IMR-90 (cell line): ENCODE data around the gene SHC1. TPM values are rescaled to one million over a fixed set of nuclear protein-coding genes. Genes with fewer than 3 reads are reported as not detected.

Experiments
- ATAC-seq: fragments of 200-7000 bp; cut with Tn5 transposase; 2 replicates; pipeline ENCODE4 v1.9.1; 2020; ENCODE audit warnings: low read depth, mild to moderate bottlenecking, moderate library complexity
- BruUV-seq: library from RNA; stranded (reverse); fragments of 400-500 nt; replicated peaks from 2 replicates; lab custom pipeline; 2021; lab: Mats Ljungman, UMichigan
- CTCF ChIA-PET: fragments of 300-600 bp; formaldehyde crosslinking; extraction: SDS; loops from one replicate; lab custom pipeline; 2021; ENCODE audit warnings: antibody characterized with exemption; lab: Yijun Ruan, JAX
- POLR2A ChIA-PET: fragments of 300-600 bp; sonication (Branson Sonifier 250); formaldehyde crosslinking; loops from one replicate; lab custom pipeline; 2022; ENCODE audit warnings: antibody characterized with exemption; ENCODE audit not compliant: unreplicated experiment; lab: Charles Lee
- DNase-seq: peaks from one replicate; pipeline ENCODE4 v3.0.0; 2013
- H2AFZ ChIP-seq: replicated peaks from 2 replicates; pipeline ENCODE3; 2013; ENCODE audit warnings: low read length, mild to moderate bottlenecking; ENCODE audit not compliant: poor library complexity
- H2AK5ac ChIP-seq: 2 replicates; pipeline ENCODE4 v1.6.1; 2013; ENCODE audit warnings: low read depth, low read length, inconsistent platforms
- H2AK9ac ChIP-seq: replicated peaks from 2 replicates; pipeline ENCODE3; 2013; ENCODE audit warnings: mild to moderate bottlenecking, low read depth, low read length, moderate library complexity; ENCODE audit not compliant: poor library complexity
- H2BK120ac ChIP-seq: 2 replicates; pipeline ENCODE4 v1.6.1; 2013; ENCODE audit warnings: low read depth, low read length, inconsistent platforms
- H2BK15ac ChIP-seq: 3 replicates; pipeline ENCODE4 v1.6.1; 2013; ENCODE audit warnings: low read depth, low read length, inconsistent platforms
- H2BK20ac ChIP-seq: 2 replicates; pipeline ENCODE4 v1.6.1; 2013; ENCODE audit warnings: low read depth, mild to moderate bottlenecking, inconsistent platforms, low read length, moderate library complexity
- H2BK5ac ChIP-seq: 2 replicates; pipeline ENCODE4 v1.6.1; 2013; ENCODE audit warnings: mild to moderate bottlenecking, low read depth, low read length, inconsistent platforms; ENCODE audit not compliant: poor library complexity, severe bottlenecking
- H3K14ac ChIP-seq: replicated peaks from 2 replicates; pipeline ENCODE4 v1.6.1; 2013; ENCODE audit warnings: low read depth, low read length, inconsistent platforms
- H3K18ac ChIP-seq: 2 replicates; pipeline ENCODE4 v1.6.1; 2013; ENCODE audit warnings: low read depth, low read length, control low read depth
- H3K23ac ChIP-seq: 2 replicates; pipeline ENCODE4 v1.6.1; 2013; ENCODE audit warnings: low read depth, low read length, inconsistent platforms
- H3K27ac ChIP-seq: 2 replicates; pipeline ENCODE4 v1.5.1; 2013; ENCODE audit warnings: mild to moderate bottlenecking, control low read depth, low read length; ENCODE audit not compliant: insufficient read depth
- H3K27me3 ChIP-seq: 2 replicates; pipeline ENCODE4 v1.6.1; 2013; ENCODE audit warnings: low read length; ENCODE audit not compliant: control insufficient read depth, insufficient read depth
- H3K36me3 ChIP-seq: 2 replicates; pipeline ENCODE4 v1.6.1; 2013; ENCODE audit warnings: low read length, mixed read lengths; ENCODE audit not compliant: control insufficient read depth, insufficient read depth
- H3K4ac ChIP-seq: 2 replicates; pipeline ENCODE4 v1.6.1; 2013; ENCODE audit warnings: low read depth, low read length, inconsistent platforms
- H3K4me1 ChIP-seq: 2 replicates; pipeline ENCODE4 v1.6.1; 2013; ENCODE audit warnings: low read length, mixed read lengths; ENCODE audit not compliant: control insufficient read depth, insufficient read depth
- H3K4me2 ChIP-seq: 2 replicates; pipeline ENCODE4 v1.6.1; 2013; ENCODE audit warnings: low read depth, mild to moderate bottlenecking, control low read depth, low read length, moderate library complexity
- H3K4me3 ChIP-seq: 2 replicates; pipeline ENCODE4 v1.5.1; 2013; ENCODE audit warnings: low read depth, mild to moderate bottlenecking, control low read depth, low read length, moderate library complexity; ENCODE audit not compliant: insufficient read depth
- H3K56ac ChIP-seq: 2 replicates; pipeline ENCODE4 v1.6.1; 2013; ENCODE audit warnings: low read length, inconsistent platforms; ENCODE audit not compliant: insufficient read depth; ENCODE audit errors: extremely low read depth
- H3K79me1 ChIP-seq, 2 experiments: 2 replicates each; pipeline ENCODE4 v1.6.1; 2013; ENCODE audit warnings: low read length in 2 of 2, inconsistent platforms in 1 of 2, low read depth in 1 of 2
- H3K9ac ChIP-seq: 2 replicates; pipeline ENCODE4 v1.6.1; 2013; ENCODE audit warnings: low read depth, low read length, control low read depth
- H3K9me1 ChIP-seq: 2 replicates; pipeline ENCODE4 v1.6.1; 2013; ENCODE audit warnings: low read length, inconsistent platforms; ENCODE audit not compliant: insufficient read depth
- H3K9me3 ChIP-seq: 2 replicates; pipeline ENCODE4 v1.6.1; 2013; ENCODE audit warnings: low read length; ENCODE audit not compliant: control insufficient read depth, insufficient read depth
- H4K20me1 ChIP-seq: 2 replicates; pipeline ENCODE4 v1.6.1; 2013; ENCODE audit warnings: low read length, inconsistent platforms; ENCODE audit not compliant: insufficient read depth
- H4K5ac ChIP-seq: 2 replicates; pipeline ENCODE4 v1.6.1; 2013; ENCODE audit warnings: mild to moderate bottlenecking, low read depth, low read length, control low read depth
- H4K8ac ChIP-seq, 2 experiments: 2 replicates each; pipeline ENCODE4 v1.6.1; 2013; ENCODE audit warnings: low read depth in 2 of 2, low read length in 2 of 2, control low read depth in 1 of 2, inconsistent platforms in 1 of 2
- H4K91ac ChIP-seq: 2 replicates; pipeline ENCODE4 v1.6.1; 2013; ENCODE audit warnings: low read depth, low read length, inconsistent platforms; ENCODE audit not compliant: insufficient read depth
- CHD1 ChIP-seq: IDR thresholded peaks from 2 replicates; pipeline ENCODE4 v1.6.1; 2012; ENCODE audit warnings: low read depth, low read length, improper control_type of control experiment
- FOS ChIP-seq: fragments of 150-350 bp; IDR thresholded peaks from 2 replicates; pipeline ENCODE4 v1.6.1; 2016; ENCODE audit warnings: low read depth, low read length
- MAZ ChIP-seq: IDR thresholded peaks from 2 replicates; pipeline ENCODE4 v1.6.1; 2012; ENCODE audit warnings: low read depth, mild to moderate bottlenecking, low read length, improper control_type of control experiment, moderate library complexity, borderline replicate concordance
- NFE2L2 ChIP-seq: fragments of 150-350 bp; IDR thresholded peaks from 2 replicates; pipeline ENCODE4 v1.6.1; 2016; ENCODE audit warnings: low read depth, mild to moderate bottlenecking, low read length
- POLR2A ChIP-seq: IDR thresholded peaks from 2 replicates; pipeline ENCODE4 v1.6.1; 2012; ENCODE audit warnings: mild to moderate bottlenecking, low read depth, low read length
- RAD21 ChIP-seq: IDR thresholded peaks from 2 replicates; pipeline ENCODE4 v1.6.1; 2012; ENCODE audit warnings: low read length, improper control_type of control experiment
- RCOR1 ChIP-seq: IDR thresholded peaks from 2 replicates; pipeline ENCODE4 v1.6.1; 2012; ENCODE audit warnings: mild to moderate bottlenecking, low read length, improper control_type of control experiment; ENCODE audit not compliant: insufficient replicate concordance
- RFX5 ChIP-seq: IDR thresholded peaks from 2 replicates; pipeline ENCODE4 v1.8.0; 2012; ENCODE audit warnings: low read depth, mild to moderate bottlenecking, low read length, moderate library complexity
- SMC3 ChIP-seq: fragments of 150-350 bp; IDR thresholded peaks from 2 replicates; pipeline ENCODE4 v1.6.1; 2016; ENCODE audit warnings: low read depth, mild to moderate bottlenecking, antibody characterized with exemption, low read length, moderate library complexity
- WGBS, 2 experiments: methylation state at CpG; one replicate each; pipeline versions ENCODE4 v1.1.5 to v1.1.7; 2013; ENCODE audit warnings: missing lambda C conversion rate in 2 of 2; ENCODE audit not compliant: insufficient read length in 1 of 2; ENCODE audit errors: extremely low coverage in 2 of 2; 5-methylcytosine and 5-hydroxymethylcytosine counted together
- dilution Hi-C: fragments of 300-500 bp; cut with HindIII; formaldehyde crosslinking; loops from one replicate; pipeline ENCODE4 v1.14.3; 2018; ENCODE audit warnings: low sequenced_read_pairs; ENCODE audit not compliant: unreplicated experiment
- in situ Hi-C: fragments of 300-500 bp; cut with MboI; formaldehyde crosslinking; loops from 3 replicates; pipeline ENCODE4 v1.14.3; 2019; ENCODE audit warnings: low sequenced_read_pairs, inconsistent platforms, mixed read lengths
- intact Hi-C: fragments of 100-400 bp; cut with micrococcal nuclease; formaldehyde crosslinking; loops from 2 replicates; pipeline ENCODE4 v1.10.0; 2022
- polyA plus RNA-seq, 3 experiments: library from polyadenylated mRNA; depleted of rRNA; stranded (reverse); fragments of >200 nt; gene quantifications; 2 replicates each; pipeline ENCODE4 v1.2.3, GENCODE V29; 2012; ENCODE audit warnings: low replicate concordance in 1 of 3
- total RNA-seq: library from RNA; depleted of rRNA; stranded (reverse); fragments of >200 nt; gene quantifications from 2 replicates; pipeline ENCODE4 v1.2.3, GENCODE V29; 2012
- TF ChIP-seq, protein P1 (sequence below): fragments of 150-350 bp; IDR thresholded peaks from 2 replicates; pipeline ENCODE4 v1.6.1; 2016; ENCODE audit warnings: low read depth, mild to moderate bottlenecking, low read length, moderate library complexity, borderline replicate concordance

Gene SHC1
- total and polyA plus RNA-seq, 2 of the 4 experiments (the other 2 are of a cell fraction): 352 to 355 TPM

- dilution Hi-C loops: no loop called here
- no peaks in the 10 kb centered on the region for H3K9me3 ChIP-seq
- H3K14ac ChIP-seq: no peak overlapping the region
- intact Hi-C loops: no loop called here
- no peak overlapping the region for H2BK20ac ChIP-seq
- H2BK120ac ChIP-seq: no peak overlapping the region
- no peak overlapping the region for H2AFZ ChIP-seq
- no peak overlapping the region for H3K18ac ChIP-seq
- H3K9me1 ChIP-seq: peaks cover 7% of the 10 kb centered on the region
- H4K20me1 ChIP-seq: peaks cover 47% of the 10 kb centered on the region
- H2BK5ac ChIP-seq: no peak overlapping the region
- peak overlapping the region; percentile 25 for H2AK9ac ChIP-seq
- H3K79me1 ChIP-seq: peaks cover 25 to 81% of the 10 kb centered on the region in 2 experiments
- ChIA-PET CTCF (no interaction called here), POLR2A (no interaction called here)
- no peak overlapping the region for H4K8ac ChIP-seq
- 94% methylated on average over 3 of the region's 5 CpGs; no CpG with 5 or more reads in 1 of the 2 experiments for WGBS, 2 experiments
- H3K56ac ChIP-seq: no peak overlapping the region; the same call in 1 of the 2 replicates
- no peak for ATAC-seq
- peaks cover 15% of the 10 kb centered on the region for H3K4me1 ChIP-seq
- H3K4me3 ChIP-seq: no peak overlapping the region
- H3K27ac ChIP-seq: no peak overlapping the region
- H2BK15ac ChIP-seq: no peak overlapping the region
- no peak overlapping the region for H4K91ac ChIP-seq
- in situ Hi-C loops: no loop called here
- BruUV-seq: no TSS peak
- no peak for DNase-seq
- H3K23ac ChIP-seq: no peak overlapping the region
- TF ChIP-seq RAD21 (no peak), FOS (no peak), CHD1 (no peak), POLR2A (no peak), SMC3 (no peak), NFE2L2 (no peak), RFX5 (no peak), RCOR1 (no peak), MAZ (no peak)
- TF ChIP-seq, protein P1, sequence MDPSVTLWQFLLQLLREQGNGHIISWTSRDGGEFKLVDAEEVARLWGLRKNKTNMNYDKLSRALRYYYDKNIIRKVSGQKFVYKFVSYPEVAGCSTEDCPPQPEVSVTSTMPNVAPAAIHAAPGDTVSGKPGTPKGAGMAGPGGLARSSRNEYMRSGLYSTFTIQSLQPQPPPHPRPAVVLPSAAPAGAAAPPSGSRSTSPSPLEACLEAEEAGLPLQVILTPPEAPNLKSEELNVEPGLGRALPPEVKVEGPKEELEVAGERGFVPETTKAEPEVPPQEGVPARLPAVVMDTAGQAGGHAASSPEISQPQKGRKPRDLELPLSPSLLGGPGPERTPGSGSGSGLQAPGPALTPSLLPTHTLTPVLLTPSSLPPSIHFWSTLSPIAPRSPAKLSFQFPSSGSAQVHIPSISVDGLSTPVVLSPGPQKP: no peak
- no peak overlapping the region for H4K5ac ChIP-seq
- H3K4ac ChIP-seq: no peak overlapping the region
- 0 out of 2 replicates have a peak overlapping the region, but pooled peaks have one; percentile 6 for H3K9ac ChIP-seq
- H3K27me3 ChIP-seq: no peaks in the 10 kb centered on the region
- peaks cover 54% of the 10 kb centered on the region for H3K36me3 ChIP-seq
- 0 out of 2 replicates have a peak overlapping the region, but pooled peaks have one; percentile 3 for H2AK5ac ChIP-seq
- H3K4me2 ChIP-seq: no peak overlapping the region; the same call in 1 of the 2 replicates
Measured at GRCh38 chr1:154967331-154967950, 3.1 kb downstream of the SHC1 start.
